Cardiac fibroblast (primary cell): ENCODE measurements around the gene ZNF385B.

ENCODE experiments used
- DNase-seq, 2 donors: peaks; one replicate each; pipeline versions ENCODE4 v3.0.0 to v3.0.0-alpha.2; 2010; ENCODE audit warnings: low read depth in 2 of 2
- H3K4me3 ChIP-seq, 2 donors: replicated peaks in 1 of 2; 1 replicate in 1 of 2; 2 replicates in 1 of 2; pipeline ENCODE4 v1.5.1; 2011; ENCODE audit warnings: low read depth in 2 of 2, low read length in 2 of 2, mild to moderate bottlenecking in 2 of 2, moderate library complexity in 1 of 2
- CTCF ChIP-seq: IDR thresholded peaks from one replicate; pipeline ENCODE4 v1.5.1; 2011; ENCODE audit warnings: low read depth, mild to moderate bottlenecking, low read length, inconsistent platforms

Gene ZNF385B

GRCh38 chr2:179538406-179539123 lies 322.8 kb downstream of the ZNF385B start:
- TF ChIP-seq CTCF: no peak
- DNase-seq: peak in 1 of 2 donors; percentile 73
- no peak overlapping the region for H3K4me3 ChIP-seq

DNA sequence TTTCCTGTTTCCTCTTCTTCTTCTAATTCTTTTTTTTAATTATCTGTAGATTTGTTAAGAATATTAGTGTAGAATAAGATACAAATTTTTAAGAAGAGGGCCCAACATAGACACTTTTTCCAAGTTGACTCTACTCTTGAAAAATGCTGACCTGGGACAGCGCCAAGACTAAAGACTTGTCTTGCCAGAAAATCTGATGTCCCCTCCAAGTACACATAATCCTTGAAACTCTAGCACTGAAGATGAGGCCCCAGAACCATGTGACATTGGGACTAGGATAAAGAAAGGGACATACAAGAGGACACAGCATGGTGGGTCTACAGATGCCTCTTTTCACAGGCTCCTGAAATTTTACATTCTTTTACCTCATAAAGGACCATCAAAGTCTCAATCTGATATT lies 325.2 kb downstream of the ZNF385B start:
- no peak overlapping the region for H3K4me3 ChIP-seq
- DNase-seq: peak; percentile 6 to 56
- no peak for TF ChIP-seq CTCF

- H3K4me3 ChIP-seq: no peak overlapping the region
- DNase-seq: no peak
- TF ChIP-seq CTCF: no peak
Measured at GRCh38 chr2:179533875-179534274, 327.5 kb downstream of the ZNF385B start.

GRCh38 chr2:179532863-179533278 lies 328.5 kb downstream of the ZNF385B start:
- DNase-seq: peak; percentile 14 to 65
- TF ChIP-seq CTCF: no peak
- H3K4me3 ChIP-seq: no peak overlapping the region

DNA sequence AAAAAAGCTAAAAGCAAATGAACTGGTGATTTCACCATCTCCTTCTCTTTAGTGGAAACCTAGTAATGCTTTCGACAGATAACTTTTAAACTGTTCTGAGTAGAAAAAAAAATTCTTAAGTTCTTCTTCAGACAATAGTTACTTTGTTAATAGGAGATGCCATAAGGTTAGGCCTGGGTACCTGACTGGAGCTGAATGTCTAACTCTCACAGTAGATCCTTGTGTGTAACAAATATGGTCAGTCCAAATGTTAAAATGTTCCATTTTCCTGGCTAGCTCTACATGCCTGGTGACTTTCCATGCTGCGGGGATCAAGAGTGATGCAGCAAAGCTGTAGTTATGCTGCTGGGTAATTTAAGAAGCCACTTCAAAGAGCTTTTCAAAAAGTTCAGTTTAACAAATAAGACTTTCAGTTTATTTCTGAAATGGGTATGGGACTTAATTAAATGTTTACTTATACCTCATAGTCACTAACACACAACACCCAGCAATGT lies 332.8 kb downstream of the ZNF385B start:
- no peak for DNase-seq
- TF ChIP-seq CTCF: no peak
- no peak overlapping the region for H3K4me3 ChIP-seq

- no peak for TF ChIP-seq CTCF
- DNase-seq: no peak
- no peak overlapping the region for H3K4me3 ChIP-seq
Measured at GRCh38 chr2:179525340-179525739, 336.1 kb downstream of the ZNF385B start.
